ENCODE results near the gene C10orf71.

The C10orf71 gene

GRCh38 chr10:49295297-49295696 is 3.7 kb upstream of the C10orf71 start:
- DNase-seq (ENCODE audit: low read depth, low spot score) = no peak

GRCh38 chr10:49296382-49296781 is 2.6 kb upstream of the C10orf71 start:
- no peak for DNase-seq (ENCODE audit: low read depth, low spot score)

- DNase-seq (ENCODE audit: low read depth, low spot score) = no peak
Measured at GRCh38 chr10:49296836-49297235, 2.1 kb upstream of the C10orf71 start.

- DNase-seq (ENCODE audit: low read depth, low spot score) = no peak
Measured at GRCh38 chr10:49297818-49298670, 926 bp upstream of the C10orf71 start.

GRCh38 chr10:49298671-49298982 is 343 bp upstream of the C10orf71 start:
- no peak for DNase-seq (ENCODE audit: low read depth, low spot score)

GRCh38 chr10:49299816-49300139 is 808 bp downstream of the C10orf71 start:
- no peak for DNase-seq (ENCODE audit: low read depth, low spot score)

GRCh38 chr10:49300140-49300974 is 1.4 kb downstream of the C10orf71 start:
- no peak for DNase-seq (ENCODE audit: low read depth, low spot score)

GRCh38 chr10:49301302-49301701 is 2.3 kb downstream of the C10orf71 start:
- no peak for DNase-seq (ENCODE audit: low read depth, low spot score)

- no peak for DNase-seq (ENCODE audit: low read depth, low spot score)
Measured at GRCh38 chr10:49302088-49302487, 3.1 kb downstream of the C10orf71 start.

- DNase-seq (ENCODE audit: low read depth, low spot score) = no peak
Measured at GRCh38 chr10:49303711-49304110, 4.7 kb downstream of the C10orf71 start.

GRCh38 chr10:49304137-49304536 is 5.2 kb downstream of the C10orf71 start:
- DNase-seq (ENCODE audit: low read depth, low spot score) = no peak

GRCh38 chr10:49307921-49308320 is 9.0 kb downstream of the C10orf71 start:
- no peak for DNase-seq (ENCODE audit: low read depth, low spot score)

GRCh38 chr10:49308881-49309280 is 9.9 kb downstream of the C10orf71 start:
- DNase-seq (ENCODE audit: low read depth, low spot score) = no peak

GRCh38 chr10:49309691-49310411 is 10.9 kb downstream of the C10orf71 start:
- no peak for DNase-seq (ENCODE audit: low read depth, low spot score)

- DNase-seq (ENCODE audit: low read depth, low spot score) = no peak
Measured at GRCh38 chr10:49310460-49310859, 11.5 kb downstream of the C10orf71 start.

GRCh38 chr10:49310901-49311554 is 12.1 kb downstream of the C10orf71 start:
- no peak for DNase-seq (ENCODE audit: low read depth, low spot score)

GRCh38 chr10:49311555-49312236 is 12.7 kb downstream of the C10orf71 start:
- no peak for DNase-seq (ENCODE audit: low read depth, low spot score)

GRCh38 chr10:49312246-49312869 is 13.4 kb downstream of the C10orf71 start:
- no peak for DNase-seq (ENCODE audit: low read depth, low spot score)

- no peak for DNase-seq (ENCODE audit: low read depth, low spot score)
Measured at GRCh38 chr10:49313501-49314070, 14.6 kb downstream of the C10orf71 start.

- DNase-seq (ENCODE audit: low read depth, low spot score) = no peak
Measured at GRCh38 chr10:49314806-49315205, 15.8 kb downstream of the C10orf71 start.

Measured in activated naive CD8-positive, alpha-beta T cell treated with anti-CD3 and anti-CD28 coated beads, Interleukin-2, amount 50 U/mL, for 16 hours (primary cell).